ENCODE data around the gene VEGFC. TPM values are rescaled to one million over a fixed set of nuclear protein-coding genes. Genes with fewer than 3 reads are reported as not detected.

Gene VEGFC
- total RNA-seq, 5 donors from 2014 or later (not counting 1 experiment from before 2014, with no cell fraction given): 0.13 to 0.18 TPM; not detected in 3

DNA sequence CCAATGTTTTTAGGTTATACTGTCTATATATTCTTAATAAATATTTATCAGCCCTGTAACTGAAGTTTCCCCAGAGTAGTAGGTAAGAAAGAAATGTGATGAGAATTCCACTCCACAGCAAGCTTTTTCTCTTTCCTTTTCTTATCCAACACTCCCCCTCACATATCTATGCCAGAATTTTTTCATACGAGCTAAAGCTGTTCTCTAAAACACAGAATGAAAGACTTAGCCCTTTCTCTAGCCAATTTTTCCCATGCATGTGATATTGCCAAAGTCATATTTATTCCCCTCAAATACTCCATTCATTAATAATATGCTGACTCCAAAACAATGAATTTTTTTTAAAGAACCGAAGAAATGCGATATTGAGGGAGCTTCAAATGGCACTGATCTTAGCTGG is 32.3 kb downstream of the VEGFC start:
- no peak overlapping the region for H3K4me3 Mint-ChIP-seq
- Histone ChIP-seq H3K27me3 (replicated peaks in 1 of 2; ENCODE audit: control insufficient read depth in 2 of 2, extremely low read depth in 1 of 2, insufficient read depth in 2 of 2, low read length in 1 of 2) (no peaks in the 10 kb centered on the region), H3K4me1 (ENCODE audit: control insufficient read depth in 1 of 2, extremely low read depth in 1 of 2, insufficient read depth in 2 of 2, low read length in 2 of 2) (no peaks in the 10 kb centered on the region), H3K4me3 (ENCODE audit: control insufficient read depth in 1 of 2, extremely low read depth in 1 of 2, low read length in 1 of 2) (no peak overlapping the region), H3K9me3 (no peaks in the 10 kb centered on the region), H3K27ac (ENCODE audit: low read length) (no peak overlapping the region), H3K36me3 (ENCODE audit: control insufficient read depth in 2 of 2, extremely low read depth in 1 of 2, insufficient read depth in 1 of 2, low read length in 1 of 2) (no peaks in the 10 kb centered on the region)
- no peak for ATAC-seq (replicated peaks in 1 of 4)
- H3K27me3 Mint-ChIP-seq: no peaks in the 10 kb centered on the region
- DNase-seq: no peak
- H3K4me1 Mint-ChIP-seq: no peaks in the 10 kb centered on the region
- CTCF ChIA-PET: no interaction called here
- H3K9me3 Mint-ChIP-seq: peaks cover 4 to 5% (median 5%) of the 10 kb centered on the region in 3 donors
- 76% methylated on average over 2 of the region's 3 CpGs for WGBS (ENCODE audit: insufficient coverage)
- POLR2A ChIA-PET: no interaction called here
- no peaks in the 10 kb centered on the region for H3K36me3 Mint-ChIP-seq
- no peak overlapping the region for H3K27ac Mint-ChIP-seq

DNA sequence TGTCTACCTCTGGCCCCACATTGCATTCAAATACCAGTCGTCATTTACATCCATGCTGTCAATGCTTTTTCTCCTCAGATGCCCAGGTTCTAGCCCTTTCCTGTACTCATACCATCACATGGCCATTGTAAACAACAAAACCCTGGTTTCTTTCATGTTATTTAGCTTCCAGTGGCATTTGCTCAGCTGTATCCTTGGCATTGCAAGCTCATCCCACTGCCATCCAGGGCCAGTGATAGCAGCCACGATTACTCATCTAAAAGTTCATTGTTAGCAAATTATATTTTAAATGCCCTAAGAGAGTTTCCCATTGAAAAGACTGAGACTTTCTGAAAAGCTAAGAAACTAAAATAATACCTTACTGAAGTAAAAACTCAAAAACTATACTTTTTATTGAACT is 34.0 kb downstream of the VEGFC start:
- no peaks in the 10 kb centered on the region for H3K27me3 Mint-ChIP-seq
- no peak for DNase-seq
- no peak overlapping the region for H3K4me3 Mint-ChIP-seq
- no peak overlapping the region for H3K27ac ChIP-seq (ENCODE audit: low read length)
- no peaks in the 10 kb centered on the region for H3K4me1 ChIP-seq (ENCODE audit: control insufficient read depth in 1 of 2, extremely low read depth in 1 of 2, insufficient read depth in 2 of 2, low read length in 2 of 2)
- no peaks in the 10 kb centered on the region for H3K4me1 Mint-ChIP-seq
- H3K9me3 ChIP-seq: no peaks in the 10 kb centered on the region
- no peak overlapping the region for H3K27ac Mint-ChIP-seq
- no peak overlapping the region for H3K4me3 ChIP-seq (ENCODE audit: control insufficient read depth in 1 of 2, extremely low read depth in 1 of 2, low read length in 1 of 2)
- H3K36me3 ChIP-seq (ENCODE audit: control insufficient read depth in 2 of 2, extremely low read depth in 1 of 2, insufficient read depth in 1 of 2, low read length in 1 of 2): no peaks in the 10 kb centered on the region
- WGBS (ENCODE audit: insufficient coverage): 56% methylated on average over 1 of the region's 2 CpGs
- no peaks in the 10 kb centered on the region for H3K36me3 Mint-ChIP-seq
- H3K27me3 ChIP-seq (replicated peaks in 1 of 2; ENCODE audit: control insufficient read depth in 2 of 2, extremely low read depth in 1 of 2, insufficient read depth in 2 of 2, low read length in 1 of 2): no peaks in the 10 kb centered on the region
- ChIA-PET CTCF (no interaction called here), POLR2A (no interaction called here)
- H3K9me3 Mint-ChIP-seq: peaks cover 0 to under 1% (median 0%) of the 10 kb centered on the region in 3 donors
- no peak for ATAC-seq (replicated peaks in 1 of 4)

DNA sequence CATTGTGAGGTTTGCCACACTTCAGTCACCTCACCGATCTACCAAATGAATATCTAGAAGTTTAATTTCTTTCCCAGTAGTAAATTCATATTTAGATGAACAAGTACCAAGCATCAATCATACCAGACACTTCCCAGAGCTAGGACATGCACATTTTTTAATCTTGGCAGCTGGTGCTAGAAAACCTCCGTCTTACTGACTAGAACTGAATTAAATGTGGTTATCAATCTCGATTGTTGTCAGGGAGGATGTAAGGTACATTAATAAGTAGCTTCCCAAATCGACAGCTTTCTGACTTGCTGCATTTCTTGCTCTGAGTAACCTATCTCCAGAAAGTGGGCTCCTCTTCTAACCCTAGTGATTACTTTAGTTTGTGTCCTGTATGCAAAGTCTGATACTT is 34.4 kb downstream of the VEGFC start:
- 50% methylated on average over 1 of the region's 4 CpGs for WGBS (ENCODE audit: insufficient coverage)
- H3K9me3 ChIP-seq: no peaks in the 10 kb centered on the region
- Mint-ChIP-seq H3K27me3 (no peaks in the 10 kb centered on the region), H3K4me1 (no peaks in the 10 kb centered on the region), H3K4me3 (no peak overlapping the region), H3K27ac (no peak overlapping the region), H3K36me3 (no peaks in the 10 kb centered on the region), H3K9me3 (no peaks in the 10 kb centered on the region)
- H3K27ac ChIP-seq (ENCODE audit: low read length): no peak overlapping the region
- no peak for DNase-seq
- ATAC-seq (replicated peaks in 1 of 4): no peak
- H3K36me3 ChIP-seq (ENCODE audit: control insufficient read depth in 2 of 2, extremely low read depth in 1 of 2, insufficient read depth in 1 of 2, low read length in 1 of 2): no peaks in the 10 kb centered on the region
- no peak overlapping the region for H3K4me3 ChIP-seq (ENCODE audit: control insufficient read depth in 1 of 2, extremely low read depth in 1 of 2, low read length in 1 of 2)
- CTCF ChIA-PET: no interaction called here
- POLR2A ChIA-PET: no interaction called here
- no peaks in the 10 kb centered on the region for H3K4me1 ChIP-seq (ENCODE audit: control insufficient read depth in 1 of 2, extremely low read depth in 1 of 2, insufficient read depth in 2 of 2, low read length in 2 of 2)
- no peaks in the 10 kb centered on the region for H3K27me3 ChIP-seq (replicated peaks in 1 of 2; ENCODE audit: control insufficient read depth in 2 of 2, extremely low read depth in 1 of 2, insufficient read depth in 2 of 2, low read length in 1 of 2)

DNA sequence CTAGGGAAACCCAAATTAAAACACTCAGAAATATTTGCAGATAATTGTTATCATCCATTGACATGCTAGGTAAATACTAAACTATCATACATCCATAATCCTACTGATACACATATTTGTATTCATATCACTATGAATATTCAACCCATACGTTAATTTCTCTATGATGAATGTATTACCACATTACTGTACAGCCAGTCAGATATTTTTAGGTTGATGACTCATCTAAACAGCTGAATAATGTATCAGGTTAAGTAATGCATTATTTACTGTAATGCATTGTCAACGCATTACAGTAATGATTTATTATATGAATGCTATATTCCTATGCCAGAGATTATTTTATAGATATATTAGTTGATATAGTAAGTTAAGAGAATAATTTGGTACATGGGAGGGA is 37.1 kb downstream of the VEGFC start:
- no CpG with 5 or more reads among the region's 2 CpGs for WGBS (ENCODE audit: insufficient coverage)
- Mint-ChIP-seq H3K9me3 (no peaks in the 10 kb centered on the region), H3K4me1 (no peaks in the 10 kb centered on the region), H3K4me3 (no peak overlapping the region), H3K36me3 (no peaks in the 10 kb centered on the region), H3K27me3 (no peaks in the 10 kb centered on the region), H3K27ac (no peak overlapping the region)
- H3K4me3 ChIP-seq (ENCODE audit: control insufficient read depth in 1 of 2, extremely low read depth in 1 of 2, low read length in 1 of 2): no peak overlapping the region
- no peak overlapping the region for H3K27ac ChIP-seq (ENCODE audit: low read length)
- no peaks in the 10 kb centered on the region for H3K4me1 ChIP-seq (ENCODE audit: control insufficient read depth in 1 of 2, extremely low read depth in 1 of 2, insufficient read depth in 2 of 2, low read length in 2 of 2)
- ATAC-seq (replicated peaks in 1 of 4): no peak
- H3K9me3 ChIP-seq: no peaks in the 10 kb centered on the region
- ChIA-PET CTCF (no interaction called here), POLR2A (no interaction called here)
- H3K36me3 ChIP-seq (ENCODE audit: control insufficient read depth in 2 of 2, extremely low read depth in 1 of 2, insufficient read depth in 1 of 2, low read length in 1 of 2): no peaks in the 10 kb centered on the region
- DNase-seq: no peak
- H3K27me3 ChIP-seq (replicated peaks in 1 of 2; ENCODE audit: control insufficient read depth in 2 of 2, extremely low read depth in 1 of 2, insufficient read depth in 2 of 2, low read length in 1 of 2): no peaks in the 10 kb centered on the region

DNA sequence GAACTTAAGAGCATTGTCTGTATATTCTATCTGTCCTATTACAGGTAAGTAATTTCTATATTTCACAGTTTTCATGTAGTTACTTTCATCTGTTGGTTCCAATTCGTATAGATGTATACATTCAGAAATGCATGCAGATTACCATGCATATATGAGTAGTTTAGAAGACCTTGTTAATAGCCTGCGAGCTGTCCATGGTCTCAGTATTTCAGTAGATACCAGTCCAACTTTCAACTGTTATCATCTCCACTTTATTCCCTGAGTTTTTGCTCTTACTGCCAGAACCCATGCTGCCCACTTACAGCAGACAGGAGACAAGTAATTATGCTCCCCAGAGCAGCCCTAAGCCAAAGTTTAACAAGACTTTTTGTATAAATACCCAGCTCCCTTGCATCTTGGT is 37.7 kb downstream of the VEGFC start:
- ChIA-PET POLR2A (no interaction called here), CTCF (no interaction called here)
- no peaks in the 10 kb centered on the region for H3K4me1 Mint-ChIP-seq
- H3K4me3 Mint-ChIP-seq: no peak overlapping the region
- H3K4me3 ChIP-seq (ENCODE audit: control insufficient read depth in 1 of 2, extremely low read depth in 1 of 2, low read length in 1 of 2): no peak overlapping the region
- H3K36me3 Mint-ChIP-seq: no peaks in the 10 kb centered on the region
- H3K27me3 Mint-ChIP-seq: no peaks in the 10 kb centered on the region
- no peak overlapping the region for H3K27ac ChIP-seq (ENCODE audit: low read length)
- no peaks in the 10 kb centered on the region for H3K36me3 ChIP-seq (ENCODE audit: control insufficient read depth in 2 of 2, extremely low read depth in 1 of 2, insufficient read depth in 1 of 2, low read length in 1 of 2)
- no CpG with 5 or more reads among the region's 2 CpGs for WGBS (ENCODE audit: insufficient coverage)
- ATAC-seq (replicated peaks in 1 of 4) (no peak), DNase-seq (no peak)
- H3K4me1 ChIP-seq (ENCODE audit: control insufficient read depth in 1 of 2, extremely low read depth in 1 of 2, insufficient read depth in 2 of 2, low read length in 2 of 2): no peaks in the 10 kb centered on the region
- H3K27ac Mint-ChIP-seq: no peak overlapping the region
- no peaks in the 10 kb centered on the region for H3K9me3 Mint-ChIP-seq
- no peaks in the 10 kb centered on the region for H3K9me3 ChIP-seq
- no peaks in the 10 kb centered on the region for H3K27me3 ChIP-seq (replicated peaks in 1 of 2; ENCODE audit: control insufficient read depth in 2 of 2, extremely low read depth in 1 of 2, insufficient read depth in 2 of 2, low read length in 1 of 2)

DNA sequence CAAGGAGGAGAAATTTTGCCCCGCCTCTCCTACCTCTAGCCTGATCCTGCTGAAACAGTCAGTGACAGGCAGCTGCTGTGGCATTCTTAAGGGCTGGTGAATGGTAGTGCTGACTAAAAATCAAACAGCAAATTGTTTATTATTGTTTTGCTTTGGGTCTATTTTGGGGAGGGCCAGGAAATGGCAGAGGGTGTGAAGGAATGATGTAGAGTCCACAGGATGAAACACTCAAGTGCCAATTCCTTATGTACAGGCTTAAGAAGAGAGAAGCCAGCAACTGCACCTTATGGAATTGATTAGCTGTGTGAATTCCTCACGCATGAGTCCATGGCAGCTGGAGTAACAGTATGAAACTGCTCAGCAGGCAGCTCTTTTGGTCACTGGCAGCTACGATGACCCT is 39.7 kb downstream of the VEGFC start:
- 92% methylated on average over 1 of the region's 3 CpGs for WGBS (ENCODE audit: insufficient coverage)
- Histone ChIP-seq H3K27ac (ENCODE audit: low read length) (no peak overlapping the region), H3K4me1 (ENCODE audit: control insufficient read depth in 1 of 2, extremely low read depth in 1 of 2, insufficient read depth in 2 of 2, low read length in 2 of 2) (no peaks in the 10 kb centered on the region), H3K4me3 (ENCODE audit: control insufficient read depth in 1 of 2, extremely low read depth in 1 of 2, low read length in 1 of 2) (no peak overlapping the region), H3K9me3 (no peaks in the 10 kb centered on the region), H3K27me3 (replicated peaks in 1 of 2; ENCODE audit: control insufficient read depth in 2 of 2, extremely low read depth in 1 of 2, insufficient read depth in 2 of 2, low read length in 1 of 2) (no peaks in the 10 kb centered on the region), H3K36me3 (ENCODE audit: control insufficient read depth in 2 of 2, extremely low read depth in 1 of 2, insufficient read depth in 1 of 2, low read length in 1 of 2) (no peaks in the 10 kb centered on the region)
- H3K9me3 Mint-ChIP-seq: no peaks in the 10 kb centered on the region
- no peaks in the 10 kb centered on the region for H3K36me3 Mint-ChIP-seq
- H3K27me3 Mint-ChIP-seq: no peaks in the 10 kb centered on the region
- H3K27ac Mint-ChIP-seq: no peak overlapping the region
- POLR2A ChIA-PET: no interaction called here
- CTCF ChIA-PET: no interaction called here
- DNase-seq (no peak), ATAC-seq (replicated peaks in 1 of 4) (no peak)
- H3K4me1 Mint-ChIP-seq: no peaks in the 10 kb centered on the region
- H3K4me3 Mint-ChIP-seq: no peak overlapping the region

DNA sequence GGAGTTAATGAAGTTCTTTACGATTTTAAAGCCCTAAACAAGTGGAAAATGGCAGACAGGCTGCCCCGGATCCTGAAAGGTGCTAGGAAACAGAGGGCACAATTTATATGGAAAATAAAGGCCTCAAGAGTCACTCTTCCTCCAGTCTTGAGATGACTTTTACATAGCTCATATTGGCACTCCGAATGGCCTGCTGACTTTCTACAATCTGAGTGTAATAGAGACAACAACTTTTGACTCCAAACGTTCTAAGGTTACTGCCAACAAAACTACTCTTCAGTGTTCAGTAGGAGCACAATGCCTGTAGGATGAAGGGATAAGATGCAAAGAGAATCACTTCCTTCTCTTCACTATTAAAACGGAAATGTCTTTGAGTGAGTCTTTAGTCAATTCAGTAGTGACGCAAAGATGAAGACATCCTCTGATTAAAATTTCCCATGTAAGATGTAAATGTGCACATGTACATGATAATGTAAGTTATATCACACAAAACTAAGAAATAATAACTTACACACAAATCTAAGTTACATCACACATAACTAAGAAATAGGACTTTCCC is 40.5 kb downstream of the VEGFC start:
- DNase-seq (no peak), ATAC-seq (replicated peaks in 1 of 4) (no peak)
- ChIA-PET POLR2A (no interaction called here), CTCF (no interaction called here)
- H3K9me3 ChIP-seq: no peaks in the 10 kb centered on the region
- H3K27me3 ChIP-seq (replicated peaks in 1 of 2; ENCODE audit: control insufficient read depth in 2 of 2, extremely low read depth in 1 of 2, insufficient read depth in 2 of 2, low read length in 1 of 2): no peaks in the 10 kb centered on the region
- Mint-ChIP-seq H3K9me3 (no peaks in the 10 kb centered on the region), H3K27me3 (no peaks in the 10 kb centered on the region), H3K36me3 (no peaks in the 10 kb centered on the region), H3K4me3 (no peak overlapping the region), H3K4me1 (no peaks in the 10 kb centered on the region), H3K27ac (no peak overlapping the region)
- H3K27ac ChIP-seq (ENCODE audit: low read length): no peak overlapping the region
- no peaks in the 10 kb centered on the region for H3K36me3 ChIP-seq (ENCODE audit: control insufficient read depth in 2 of 2, extremely low read depth in 1 of 2, insufficient read depth in 1 of 2, low read length in 1 of 2)
- no peaks in the 10 kb centered on the region for H3K4me1 ChIP-seq (ENCODE audit: control insufficient read depth in 1 of 2, extremely low read depth in 1 of 2, insufficient read depth in 2 of 2, low read length in 2 of 2)
- WGBS (ENCODE audit: insufficient coverage): no CpG with 5 or more reads among the region's 6 CpGs
- no peak overlapping the region for H3K4me3 ChIP-seq (ENCODE audit: control insufficient read depth in 1 of 2, extremely low read depth in 1 of 2, low read length in 1 of 2)
